Stomach smooth muscle (tissue), 2 donors: Measurements from ENCODE around the gene ASCL1.

Source experiments
- H3K27ac ChIP-seq: one replicate; pipeline ENCODE4 v1.7.0; 2013; ENCODE audit warnings: mild to moderate bottlenecking, low read length, inconsistent platforms
- H3K27me3 ChIP-seq, 2 donors: one replicate each; pipeline ENCODE4 v1.7.0; 2013; ENCODE audit warnings: low read length in 2 of 2; ENCODE audit not compliant: insufficient read depth in 2 of 2, control insufficient read depth in 1 of 2
- H3K36me3 ChIP-seq, 2 donors: one replicate each; pipeline ENCODE4 v1.7.0; 2013; ENCODE audit warnings: low read length in 2 of 2; ENCODE audit not compliant: control insufficient read depth in 2 of 2, insufficient read depth in 2 of 2
- H3K4me1 ChIP-seq: one replicate; pipeline ENCODE4 v1.7.0; 2013; ENCODE audit warnings: low read length; ENCODE audit not compliant: control insufficient read depth, insufficient read depth
- H3K4me3 ChIP-seq, 2 donors: one replicate each; pipeline ENCODE4 v1.7.0; 2013; ENCODE audit warnings: low read length in 2 of 2
- H3K9ac ChIP-seq, 2 donors: one replicate each; pipeline ENCODE4 v1.7.0; 2013; ENCODE audit warnings: low read length in 2 of 2, mild to moderate bottlenecking in 1 of 2
- H3K9me3 ChIP-seq, 2 donors: one replicate each; pipeline ENCODE4 v1.7.0; 2013; ENCODE audit warnings: low read length in 2 of 2; ENCODE audit not compliant: control insufficient read depth in 2 of 2
- donor health status: healthy.
- donor health status: Pancreatic carcinoma.

ASCL1 gene

GRCh38 chr12:102920271-102920670 is 37.2 kb upstream of the ASCL1 start:
- Histone ChIP-seq H3K9ac (no peak overlapping the region), H3K27me3 (peaks cover 4 to 12% of the 10 kb centered on the region in 2 donors), H3K4me1 (no peaks in the 10 kb centered on the region), H3K4me3 (no peak overlapping the region), H3K9me3 (no peaks in the 10 kb centered on the region), H3K27ac (no peak overlapping the region), H3K36me3 (no peaks in the 10 kb centered on the region)

GRCh38 chr12:102921240-102921639 is 36.2 kb upstream of the ASCL1 start:
- H3K27ac ChIP-seq, result no peak overlapping the region
- H3K27me3 ChIP-seq, result peaks cover 4 to 12% of the 10 kb centered on the region in 2 donors
- no peaks in the 10 kb centered on the region for H3K36me3 ChIP-seq
- H3K9ac ChIP-seq, result no peak overlapping the region
- no peak overlapping the region for H3K4me3 ChIP-seq
- H3K4me1 ChIP-seq, result no peaks in the 10 kb centered on the region
- no peaks in the 10 kb centered on the region for H3K9me3 ChIP-seq

DNA sequence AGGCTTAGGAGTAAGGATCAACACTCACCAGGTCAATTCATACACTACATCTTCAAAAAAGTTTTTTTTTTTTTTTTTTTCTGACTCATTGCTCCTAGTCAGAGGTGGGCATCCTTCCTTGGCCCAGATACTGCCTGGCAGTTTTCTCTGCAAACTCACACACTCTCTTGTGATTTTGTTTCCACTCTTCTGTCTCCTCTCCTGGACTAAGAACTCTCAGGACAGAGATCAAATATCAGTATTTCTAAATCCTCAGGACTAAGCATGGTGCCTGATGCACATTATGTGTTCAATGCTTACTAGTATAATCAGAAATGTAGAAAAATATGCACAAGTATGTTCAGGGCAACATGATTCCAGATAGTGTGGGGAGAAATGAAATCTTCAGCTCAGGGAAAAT is 30.3 kb upstream of the ASCL1 start:
- no peaks in the 10 kb centered on the region for H3K4me1 ChIP-seq
- no peaks in the 10 kb centered on the region for H3K27me3 ChIP-seq
- H3K27ac ChIP-seq, result no peak overlapping the region
- H3K4me3 ChIP-seq, result no peak overlapping the region
- H3K9me3 ChIP-seq, result no peaks in the 10 kb centered on the region
- no peak overlapping the region for H3K9ac ChIP-seq
- no peaks in the 10 kb centered on the region for H3K36me3 ChIP-seq

DNA sequence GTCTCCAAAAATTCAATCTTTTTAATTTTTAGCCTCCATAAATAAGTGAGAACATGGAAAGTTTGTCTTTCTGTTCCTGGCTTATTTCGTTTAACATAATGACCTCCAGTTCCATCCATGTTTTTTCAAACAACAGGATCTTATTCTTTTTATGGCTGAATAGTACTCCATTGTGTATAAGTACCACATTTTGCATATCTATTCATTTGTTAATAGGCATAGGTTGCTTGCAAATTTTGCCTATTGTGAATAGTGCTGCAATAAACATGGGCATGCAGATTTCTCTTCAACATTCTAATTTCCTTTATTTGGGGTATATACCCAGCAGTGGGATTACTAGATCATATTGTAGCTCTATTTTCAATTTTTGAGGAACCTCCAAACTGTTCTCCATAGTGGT is 24.3 kb upstream of the ASCL1 start:
- H3K9ac ChIP-seq, result no peak overlapping the region
- H3K4me1 ChIP-seq, result no peaks in the 10 kb centered on the region
- no peaks in the 10 kb centered on the region for H3K9me3 ChIP-seq
- H3K27ac ChIP-seq, result no peak overlapping the region
- no peaks in the 10 kb centered on the region for H3K36me3 ChIP-seq
- no peaks in the 10 kb centered on the region for H3K27me3 ChIP-seq
- H3K4me3 ChIP-seq, result no peak overlapping the region

- no peak overlapping the region for H3K27ac ChIP-seq
- H3K9me3 ChIP-seq, result no peaks in the 10 kb centered on the region
- H3K9ac ChIP-seq, result no peak overlapping the region
- no peaks in the 10 kb centered on the region for H3K4me1 ChIP-seq
- H3K36me3 ChIP-seq, result no peaks in the 10 kb centered on the region
- no peak overlapping the region for H3K4me3 ChIP-seq
- no peaks in the 10 kb centered on the region for H3K27me3 ChIP-seq
These were observed 18.4 kb upstream of the ASCL1 start for GRCh38 chr12:102939059-102939458.

- Histone ChIP-seq H3K36me3 (no peaks in the 10 kb centered on the region), H3K4me3 (no peak overlapping the region), H3K27me3 (no peaks in the 10 kb centered on the region), H3K9me3 (no peaks in the 10 kb centered on the region), H3K9ac (no peak overlapping the region), H3K27ac (no peak overlapping the region), H3K4me1 (no peaks in the 10 kb centered on the region)
These were observed 17.7 kb upstream of the ASCL1 start for GRCh38 chr12:102939670-102940222.

- H3K36me3 ChIP-seq, result no peaks in the 10 kb centered on the region
- H3K4me3 ChIP-seq, result no peak overlapping the region
- no peaks in the 10 kb centered on the region for H3K4me1 ChIP-seq
- H3K9me3 ChIP-seq, result no peaks in the 10 kb centered on the region
- peaks cover 17 to 19% of the 10 kb centered on the region in 2 donors for H3K27me3 ChIP-seq
- H3K27ac ChIP-seq, result no peak overlapping the region
- H3K9ac ChIP-seq, result no peak overlapping the region
These were observed 11.4 kb upstream of the ASCL1 start for GRCh38 chr12:102946042-102946441.

GRCh38 chr12:102948941-102949352 is 8.5 kb upstream of the ASCL1 start:
- Histone ChIP-seq H3K4me3 (no peak overlapping the region), H3K4me1 (no peaks in the 10 kb centered on the region), H3K27me3 (peaks cover 28 to 29% of the 10 kb centered on the region in 2 donors), H3K9ac (no peak overlapping the region), H3K9me3 (no peaks in the 10 kb centered on the region), H3K27ac (no peak overlapping the region), H3K36me3 (no peaks in the 10 kb centered on the region)

DNA sequence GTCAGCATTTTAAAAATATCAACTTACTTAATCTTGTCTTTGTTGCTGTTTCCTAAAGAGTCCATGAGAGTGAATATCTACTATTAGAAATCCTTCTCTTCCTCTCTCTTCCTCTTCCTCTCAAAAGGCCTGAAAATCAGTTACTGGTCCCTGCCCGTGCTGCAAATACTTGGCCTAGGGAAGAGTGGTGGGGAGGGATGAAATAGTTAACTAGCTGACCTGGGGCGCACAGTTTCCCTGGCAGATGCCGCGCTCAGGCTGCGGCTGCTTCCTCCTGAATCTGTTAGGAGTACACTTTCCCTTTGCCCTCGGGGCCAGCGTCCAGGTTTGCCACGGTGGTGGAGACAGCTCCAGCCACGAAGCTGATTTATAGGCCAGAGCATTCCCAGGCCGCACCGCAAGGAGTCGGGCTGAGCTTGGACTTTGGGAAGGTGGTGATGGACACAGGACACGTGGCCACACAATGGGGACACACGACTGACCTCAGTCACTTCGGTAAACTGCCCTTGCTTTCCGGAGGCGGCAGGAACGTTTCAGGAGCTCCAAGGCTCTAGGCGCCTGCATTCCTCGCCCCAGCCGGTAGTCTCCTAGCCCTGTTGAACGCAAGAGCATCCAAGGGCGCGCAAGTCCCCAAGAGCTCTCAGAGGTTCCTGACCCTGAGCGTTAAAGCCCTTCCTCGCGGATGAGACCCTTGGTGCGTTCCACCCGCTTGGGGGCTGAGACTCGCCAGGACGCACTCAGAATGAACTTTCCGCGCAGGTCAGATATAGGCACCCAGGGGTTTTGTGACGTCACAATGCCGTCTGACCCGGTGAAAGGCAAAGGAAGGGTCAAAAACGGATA is 7.1 kb upstream of the ASCL1 start:
- no peak overlapping the region for H3K9ac ChIP-seq
- H3K36me3 ChIP-seq, result no peaks in the 10 kb centered on the region
- no peaks in the 10 kb centered on the region for H3K4me1 ChIP-seq
- H3K4me3 ChIP-seq, result no peak overlapping the region
- peaks cover 39 to 42% of the 10 kb centered on the region in 2 donors for H3K27me3 ChIP-seq
- no peaks in the 10 kb centered on the region for H3K9me3 ChIP-seq
- no peak overlapping the region for H3K27ac ChIP-seq

- Histone ChIP-seq H3K4me1 (no peaks in the 10 kb centered on the region), H3K9ac (no peak overlapping the region), H3K36me3 (no peaks in the 10 kb centered on the region), H3K27me3 (peaks cover 47 to 48% of the 10 kb centered on the region in 2 donors), H3K9me3 (no peaks in the 10 kb centered on the region), H3K4me3 (no peak overlapping the region), H3K27ac (no peak overlapping the region)
These were observed 6.4 kb upstream of the ASCL1 start for GRCh38 chr12:102950950-102951619.

DNA sequence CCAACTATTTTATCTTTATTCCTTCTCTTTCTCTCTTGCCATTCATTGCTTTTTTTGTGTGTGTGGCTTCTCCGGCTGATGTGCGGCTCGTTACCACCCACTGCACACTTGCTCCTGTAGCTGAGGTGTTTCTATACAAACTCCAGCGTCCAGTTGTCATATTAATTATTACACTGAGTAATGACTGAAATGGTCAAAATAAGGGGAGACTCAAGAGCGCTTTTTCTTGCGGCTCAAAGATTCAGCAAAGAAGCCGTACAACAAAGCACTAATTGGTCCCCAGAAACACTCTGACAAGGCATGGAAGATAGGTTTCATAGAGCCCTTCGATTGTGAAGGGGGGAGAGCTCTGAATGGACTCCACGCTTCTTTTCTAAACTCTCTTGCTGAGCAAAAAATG is 5.6 kb upstream of the ASCL1 start:
- Histone ChIP-seq H3K9me3 (no peaks in the 10 kb centered on the region), H3K4me3 (no peak overlapping the region), H3K4me1 (no peaks in the 10 kb centered on the region), H3K36me3 (no peaks in the 10 kb centered on the region), H3K27me3 (peaks cover 51 to 54% of the 10 kb centered on the region in 2 donors), H3K9ac (no peak overlapping the region), H3K27ac (no peak overlapping the region)
